Measurements from ENCODE around the gene DIP2C.

The DIP2C gene

DNA sequence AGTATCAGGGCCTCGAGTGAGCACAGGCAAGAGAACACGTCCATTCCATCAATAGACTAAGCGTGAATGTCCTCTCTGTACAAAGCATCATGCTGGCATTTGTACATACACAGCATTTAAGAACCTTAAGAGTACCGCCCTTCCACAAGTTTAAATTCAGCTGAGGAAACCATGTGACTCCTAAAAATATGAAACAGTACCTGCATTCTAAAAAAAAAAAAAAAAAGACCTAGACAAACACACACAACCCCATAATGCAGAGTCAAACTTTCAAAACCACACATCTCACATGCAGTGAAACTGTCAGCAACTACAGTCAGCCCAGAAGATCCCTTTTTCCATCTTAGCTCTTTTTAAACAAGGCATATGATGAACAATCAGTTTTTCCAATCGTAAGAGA lies 124.3 kb downstream of the DIP2C start:
- no peak for DNase-seq

DNA sequence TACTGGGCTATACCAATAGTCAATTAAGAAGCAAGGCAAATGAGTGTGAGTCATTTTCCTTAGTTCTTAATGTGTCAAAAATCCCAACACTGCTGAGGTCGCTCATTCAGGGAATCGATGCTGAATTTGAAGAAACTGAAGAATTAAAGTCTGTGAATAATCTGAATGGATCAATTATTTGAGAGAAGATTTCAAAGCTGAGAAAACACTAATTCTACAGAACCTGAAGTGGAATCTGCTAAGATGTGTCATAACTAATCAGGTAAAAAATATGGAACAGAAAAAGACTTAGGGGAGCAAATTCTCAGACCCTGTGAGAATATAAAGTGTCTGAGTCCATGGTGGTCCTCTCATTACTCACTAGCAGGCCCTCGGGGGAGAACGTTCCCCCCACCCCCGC lies 125.6 kb downstream of the DIP2C start:
- DNase-seq = no peak

DNA sequence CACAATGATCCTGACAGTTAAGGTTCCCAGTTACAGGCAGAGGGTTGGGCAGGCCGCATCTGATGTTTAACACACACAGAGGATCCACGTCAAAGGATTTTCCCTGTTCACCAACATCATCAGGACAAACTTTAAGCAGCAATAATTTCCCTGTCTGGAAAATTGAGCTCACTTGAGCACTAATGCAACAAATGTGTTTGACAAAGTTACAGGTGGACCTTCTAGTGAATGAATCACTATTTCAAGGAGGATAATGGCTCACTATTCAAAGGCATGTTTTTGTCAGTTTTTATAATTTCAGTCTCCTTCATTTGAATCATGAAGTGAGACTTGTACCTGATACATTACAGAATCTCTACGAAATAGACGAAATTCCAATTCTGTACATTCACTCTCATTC lies 127.3 kb downstream of the DIP2C start:
- no peak for DNase-seq

DNA sequence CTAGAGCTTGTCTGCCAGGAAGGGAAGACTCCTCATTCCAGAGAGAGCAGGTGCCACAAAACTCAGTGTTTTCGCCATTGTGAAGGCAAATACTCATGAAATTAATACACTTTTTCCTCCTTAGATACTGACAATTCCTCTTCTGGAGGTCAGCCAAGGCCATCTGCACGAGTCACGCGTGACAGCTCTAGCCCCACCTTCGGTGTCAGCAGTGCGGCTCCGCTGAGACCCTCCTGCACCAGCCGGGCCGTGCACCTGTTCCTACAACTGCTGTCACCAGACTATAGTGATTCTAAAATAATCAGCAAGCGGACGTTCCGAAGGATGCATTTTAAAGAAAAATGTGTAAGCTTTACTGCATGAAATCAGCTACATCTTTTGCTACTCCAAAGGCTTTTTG lies 127.7 kb downstream of the DIP2C start:
- DNase-seq = peak; percentile 7 to 60

DNA sequence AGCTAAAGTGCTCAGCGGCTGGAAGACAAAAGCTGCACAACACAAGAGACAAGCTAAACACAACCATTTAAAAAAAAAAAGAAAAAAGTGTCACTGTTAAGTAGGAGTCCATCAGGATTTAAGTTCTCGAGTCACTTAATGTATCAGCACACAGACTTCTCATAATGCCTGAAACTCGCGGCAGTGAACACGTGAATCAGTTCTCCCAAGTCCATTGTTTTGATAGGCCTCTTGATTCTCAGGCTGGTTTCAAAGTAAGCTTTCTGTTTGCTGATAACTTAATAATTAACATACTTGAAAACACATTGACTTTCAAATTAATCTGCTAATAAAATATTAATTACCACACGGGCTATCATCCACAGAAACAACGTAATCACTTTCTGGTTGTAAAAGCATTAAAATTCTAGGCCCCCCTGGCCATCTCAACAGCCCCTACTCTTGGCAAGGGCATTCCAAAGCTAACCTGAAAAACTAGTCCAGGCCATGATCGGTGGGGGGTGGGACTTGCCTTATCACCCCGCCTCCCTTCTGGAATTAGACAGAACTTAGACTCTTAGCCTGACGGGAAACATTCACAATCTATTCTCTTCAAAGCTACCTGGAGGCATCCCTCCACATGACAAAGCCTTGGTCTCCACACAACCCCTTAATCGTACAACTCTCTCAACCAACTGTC lies 129.0 kb downstream of the DIP2C start:
- DNase-seq = no peak

DNA sequence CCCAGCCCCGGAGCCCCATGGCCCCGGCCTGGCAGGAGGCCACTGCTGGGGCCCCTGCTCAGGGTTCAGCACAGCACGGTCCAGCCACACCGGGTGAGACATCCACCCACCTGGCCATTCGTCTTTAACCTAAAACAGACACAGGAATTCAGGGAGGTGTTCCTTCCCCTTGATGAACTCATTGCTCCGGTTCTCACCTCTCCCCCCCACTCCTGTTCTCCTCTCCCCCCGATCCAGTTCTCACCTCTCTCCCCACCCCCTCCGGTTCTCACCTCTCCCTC lies 129.8 kb downstream of the DIP2C start:
- DNase-seq = no peak

DNA sequence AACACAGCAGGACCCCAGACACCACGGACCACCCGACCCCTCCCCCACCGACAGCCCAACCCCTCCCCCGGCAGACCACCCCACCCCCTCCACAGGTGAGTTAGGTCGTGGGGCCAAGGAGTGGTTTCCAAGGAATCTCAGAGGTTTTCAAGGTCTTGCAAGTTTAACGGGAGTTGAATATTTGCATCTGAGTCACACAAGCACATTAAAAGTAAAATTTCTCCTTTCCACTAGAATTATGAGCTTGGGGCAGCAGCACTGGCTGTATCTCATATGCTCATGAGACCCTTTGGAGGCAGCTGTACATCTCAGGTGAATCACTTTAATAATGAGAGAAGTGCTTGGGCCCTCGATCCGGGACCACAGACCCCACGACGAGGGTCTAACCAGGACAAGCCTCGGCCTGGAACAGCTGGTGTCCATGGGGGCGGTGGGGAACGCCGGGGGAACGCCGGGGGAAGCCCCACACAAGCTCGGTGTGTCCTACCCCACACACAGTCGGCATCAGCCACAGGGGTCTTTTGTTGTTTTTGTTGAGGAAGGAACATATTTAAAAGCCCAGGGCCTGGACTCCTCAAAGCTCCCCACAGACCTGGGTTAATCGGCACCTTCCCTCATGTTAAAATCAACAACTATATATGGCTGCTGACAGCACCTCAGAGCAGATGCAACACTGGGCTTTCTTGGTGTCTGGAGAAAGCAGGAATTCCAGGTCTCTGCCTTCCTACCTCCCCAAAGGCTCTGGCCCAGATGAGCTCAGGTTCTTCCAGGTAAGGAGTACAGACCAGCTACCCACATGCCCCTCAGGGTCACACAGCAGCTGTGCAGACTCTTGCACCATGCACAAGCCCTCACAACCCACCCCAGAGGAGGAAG lies 130.3 kb downstream of the DIP2C start:
- no peak for DNase-seq

DNA sequence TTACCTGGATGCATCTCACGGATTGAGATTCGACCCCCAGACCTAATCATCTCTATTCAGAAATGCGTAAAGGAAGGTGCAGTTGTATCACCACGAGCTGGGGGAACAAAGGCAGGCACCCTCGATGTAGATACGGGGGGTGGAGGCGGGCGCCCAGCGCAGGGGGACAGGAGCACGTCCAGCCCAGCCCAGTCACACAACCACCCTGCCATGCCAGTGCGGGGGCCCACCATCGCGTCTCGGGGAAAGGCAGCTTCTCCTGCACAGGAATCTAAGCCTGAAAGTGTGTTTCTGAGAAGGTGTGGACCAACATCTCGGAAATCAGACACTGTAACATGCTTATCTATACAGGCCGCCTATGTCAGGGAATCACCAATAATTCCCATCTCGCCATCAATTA lies 131.1 kb downstream of the DIP2C start:
- no peak for DNase-seq

DNA sequence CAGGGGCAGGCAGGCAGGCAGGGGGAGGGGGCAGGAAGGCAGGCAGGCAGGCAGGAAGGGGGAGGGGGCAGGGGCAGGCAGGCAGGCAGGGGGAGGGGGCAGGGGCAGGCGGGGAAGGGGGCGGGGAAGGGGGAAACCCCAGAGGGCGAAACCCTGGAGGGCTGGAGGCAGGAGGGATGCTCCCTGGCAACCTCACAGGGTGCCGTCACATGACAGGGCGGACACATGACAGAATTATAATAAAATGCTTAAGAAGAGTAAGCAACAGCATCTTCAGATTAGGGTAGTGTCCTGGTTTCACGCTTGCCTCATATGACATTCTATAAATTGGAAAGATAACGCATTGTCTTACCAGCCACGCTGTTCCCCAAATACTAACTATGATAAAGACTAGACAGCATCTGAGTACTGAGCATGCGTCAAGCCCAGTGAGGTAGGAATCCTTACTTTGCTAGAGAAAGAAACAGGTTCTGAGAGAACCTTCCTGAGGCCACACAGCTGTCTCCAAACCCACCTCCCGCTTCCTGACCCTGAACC lies 131.6 kb downstream of the DIP2C start:
- DNase-seq = peak in 1 of 2 experiments; percentile 4

DNA sequence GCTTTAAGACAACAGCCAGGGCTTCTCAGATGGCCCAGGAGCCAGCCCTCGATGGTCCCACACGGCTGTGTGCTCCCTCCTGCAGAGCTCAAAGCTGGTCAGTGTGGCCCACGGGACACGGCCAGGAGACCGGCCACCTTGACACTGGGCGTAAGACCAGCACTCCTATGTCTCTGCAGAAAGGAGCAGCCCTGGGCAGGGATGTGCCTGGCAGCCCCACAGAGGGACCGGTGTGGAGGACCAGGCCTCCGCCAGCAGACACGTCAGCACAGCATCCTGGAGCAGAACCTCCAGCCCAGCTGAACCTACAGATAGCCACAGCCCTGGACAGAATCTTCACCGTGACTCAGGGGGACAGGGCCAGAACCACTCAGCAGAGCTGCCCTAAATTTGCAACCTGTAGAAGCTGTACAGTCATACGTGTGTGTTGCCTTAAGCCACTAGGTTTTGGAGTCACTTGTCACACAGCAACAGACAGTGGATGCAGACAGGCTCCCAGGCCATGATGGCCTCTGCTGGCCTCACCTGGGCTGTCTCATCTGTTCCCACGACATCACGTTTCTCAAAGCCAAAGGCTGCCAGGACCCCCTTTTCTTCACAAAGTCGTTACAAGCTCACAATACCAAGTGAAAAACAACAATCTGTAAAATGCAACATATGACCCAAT lies 132.4 kb downstream of the DIP2C start:
- DNase-seq = no peak

DNA sequence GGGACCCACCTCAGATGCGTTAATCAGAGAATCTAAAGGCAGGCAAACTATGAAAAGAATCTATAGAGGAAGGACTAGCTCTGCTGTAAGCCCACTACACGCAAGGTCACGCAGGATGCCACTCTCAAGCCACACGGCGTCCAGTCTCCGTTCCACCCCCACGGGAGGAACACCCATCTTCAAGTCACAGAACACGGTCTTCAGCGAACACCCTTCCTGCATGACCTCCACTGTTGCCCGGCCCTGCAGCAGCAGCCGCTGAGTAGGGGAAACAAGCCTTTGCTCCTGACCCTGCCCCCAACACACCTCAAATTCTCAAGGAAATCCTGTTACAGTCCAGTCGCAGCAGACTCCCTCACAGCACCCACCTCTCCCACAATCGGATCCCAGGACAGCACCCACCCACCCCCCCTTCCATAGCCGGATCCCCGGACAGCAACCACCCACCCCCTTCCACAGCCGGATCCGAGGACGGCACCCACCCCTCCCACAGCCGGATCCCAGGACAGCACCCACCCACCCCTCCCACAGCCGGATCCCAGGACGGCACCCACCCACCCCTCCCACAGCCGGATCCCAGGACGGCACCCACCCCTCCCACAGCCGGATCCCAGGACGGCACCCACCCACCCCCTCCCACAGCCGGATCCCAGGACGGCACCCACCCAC lies 133.7 kb downstream of the DIP2C start:
- DNase-seq = no peak

DNA sequence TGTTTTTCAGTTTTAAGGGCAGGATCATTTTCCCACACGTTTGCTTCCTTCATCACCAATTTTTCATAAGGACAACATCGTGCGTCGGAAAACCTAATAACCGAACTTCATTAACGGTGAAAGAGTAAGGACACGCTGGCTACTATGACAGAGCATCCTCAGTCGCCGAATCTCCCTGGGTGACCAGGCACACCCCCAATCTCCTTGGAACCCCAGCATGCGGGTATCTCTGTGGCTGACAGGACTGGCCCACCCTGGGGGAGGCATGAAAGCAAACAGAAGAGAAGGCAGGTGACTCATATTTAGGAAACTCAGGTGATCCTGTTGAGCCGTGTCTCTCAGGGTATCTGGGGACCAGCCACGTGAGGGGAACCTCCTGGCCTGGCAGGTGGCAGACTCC lies 134.2 kb downstream of the DIP2C start:
- no peak for DNase-seq

DNA sequence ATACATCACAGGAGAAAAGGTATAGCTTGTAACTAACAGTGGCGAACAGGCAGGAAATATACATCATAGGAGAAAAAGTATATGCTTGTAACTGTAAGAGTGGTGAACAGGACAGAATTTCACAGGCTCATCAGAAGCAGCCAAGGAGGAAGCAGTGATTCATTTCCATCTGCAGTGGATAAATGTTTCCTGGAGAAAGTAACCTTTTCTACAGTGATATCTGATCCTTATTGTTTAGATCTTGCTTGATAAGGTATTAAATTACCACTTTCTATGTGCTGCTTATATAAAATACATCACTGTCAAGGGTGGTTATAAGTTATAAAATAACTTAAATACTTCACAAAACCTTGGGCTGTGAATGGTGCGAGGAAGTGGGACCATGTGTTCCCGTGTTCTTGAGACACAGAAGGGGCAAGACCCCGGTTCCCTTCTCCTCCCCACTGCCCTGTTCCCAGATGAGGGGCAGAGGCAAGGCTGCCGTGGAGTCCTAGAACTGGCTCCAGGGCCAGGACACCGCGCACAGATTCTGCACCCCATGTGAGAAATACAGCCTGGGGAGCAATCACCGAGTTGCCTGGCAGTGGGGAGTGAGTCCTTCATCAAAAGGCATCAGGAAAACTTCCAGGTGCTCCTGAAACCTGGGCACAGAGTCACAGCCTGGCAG lies 135.2 kb downstream of the DIP2C start:
- DNase-seq = no peak

DNA sequence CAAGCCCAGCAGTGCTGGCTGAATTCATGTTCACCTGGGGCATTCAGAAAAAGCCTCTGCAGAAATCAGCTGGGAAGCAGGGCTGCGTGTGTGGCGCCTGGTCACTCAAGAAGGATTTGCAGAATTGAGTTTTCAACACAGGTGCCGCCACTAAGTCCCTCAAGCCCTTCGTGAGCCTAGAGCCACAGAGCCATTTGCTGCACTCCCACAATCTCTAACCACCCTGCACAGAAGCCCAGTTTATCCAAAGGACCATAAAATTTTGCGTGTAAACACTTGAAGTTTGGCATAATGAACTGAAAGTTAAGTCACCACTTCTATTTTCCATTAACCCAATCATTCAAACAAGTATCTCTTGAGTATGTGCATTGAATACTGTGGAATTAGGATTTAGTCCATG lies 136.2 kb downstream of the DIP2C start:
- peak in 1 of 2 experiments; percentile 22 for DNase-seq

DNA sequence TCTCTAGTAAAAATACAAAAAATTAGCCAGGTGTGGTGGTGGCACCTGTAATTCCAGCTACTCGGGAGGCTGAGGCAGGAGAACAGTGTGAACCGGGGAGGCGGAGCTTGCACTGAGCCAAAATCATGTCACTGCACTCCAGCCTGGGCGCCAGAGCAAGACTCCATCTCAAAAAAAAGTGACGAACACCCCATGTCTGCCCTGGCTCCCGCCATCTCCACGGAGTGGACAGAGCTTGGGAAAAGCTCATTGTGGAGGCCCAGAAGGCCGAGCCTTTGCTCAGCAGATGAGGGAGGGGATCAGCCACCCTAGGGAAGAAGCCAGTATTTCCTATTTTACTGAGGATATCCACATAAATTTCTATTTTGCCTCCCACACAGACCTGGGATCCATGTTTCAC lies 136.8 kb downstream of the DIP2C start:
- no peak for DNase-seq

DNA sequence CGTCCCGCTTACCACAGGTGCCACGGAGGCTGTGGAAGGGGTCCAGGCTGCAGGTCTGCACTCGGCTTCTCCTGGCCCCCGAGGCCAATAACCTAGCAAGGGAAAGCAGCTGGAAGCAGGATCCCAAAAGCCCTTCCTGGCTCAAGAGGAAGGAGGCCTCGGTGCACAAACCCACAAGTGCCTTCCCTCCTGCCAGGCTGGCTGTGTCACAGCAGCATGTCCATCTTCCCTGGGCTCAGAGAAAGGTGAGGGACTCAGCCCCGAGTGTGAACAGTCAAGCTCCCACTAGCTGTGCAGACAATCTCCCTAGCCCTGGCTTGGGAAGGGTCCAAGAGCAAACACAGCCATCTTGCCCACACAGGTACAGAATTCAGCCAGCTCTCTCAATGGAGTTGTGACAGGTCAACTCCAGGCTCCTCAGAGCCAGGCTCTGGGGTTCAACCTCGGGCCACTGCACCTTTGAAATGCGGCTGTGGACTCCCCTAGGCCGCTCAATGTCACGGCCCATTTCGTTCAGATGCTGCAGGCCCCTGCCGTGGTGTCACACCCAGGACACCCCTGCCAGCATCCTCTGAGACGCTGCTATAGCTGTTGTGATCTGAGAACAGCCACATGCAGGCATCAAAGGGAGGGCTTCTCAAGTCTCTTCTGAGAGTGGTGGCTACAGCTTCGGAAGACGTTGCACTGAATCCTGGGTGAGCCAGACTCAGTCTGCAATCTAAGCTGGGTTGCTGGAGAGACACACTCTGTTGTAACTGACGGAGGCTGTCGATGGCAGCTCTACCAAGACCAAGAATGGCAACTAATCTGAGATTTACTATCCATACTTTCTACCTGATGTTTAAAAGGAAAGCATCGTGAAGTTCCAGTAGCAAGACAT lies 137.9 kb downstream of the DIP2C start:
- DNase-seq = no peak

DNA sequence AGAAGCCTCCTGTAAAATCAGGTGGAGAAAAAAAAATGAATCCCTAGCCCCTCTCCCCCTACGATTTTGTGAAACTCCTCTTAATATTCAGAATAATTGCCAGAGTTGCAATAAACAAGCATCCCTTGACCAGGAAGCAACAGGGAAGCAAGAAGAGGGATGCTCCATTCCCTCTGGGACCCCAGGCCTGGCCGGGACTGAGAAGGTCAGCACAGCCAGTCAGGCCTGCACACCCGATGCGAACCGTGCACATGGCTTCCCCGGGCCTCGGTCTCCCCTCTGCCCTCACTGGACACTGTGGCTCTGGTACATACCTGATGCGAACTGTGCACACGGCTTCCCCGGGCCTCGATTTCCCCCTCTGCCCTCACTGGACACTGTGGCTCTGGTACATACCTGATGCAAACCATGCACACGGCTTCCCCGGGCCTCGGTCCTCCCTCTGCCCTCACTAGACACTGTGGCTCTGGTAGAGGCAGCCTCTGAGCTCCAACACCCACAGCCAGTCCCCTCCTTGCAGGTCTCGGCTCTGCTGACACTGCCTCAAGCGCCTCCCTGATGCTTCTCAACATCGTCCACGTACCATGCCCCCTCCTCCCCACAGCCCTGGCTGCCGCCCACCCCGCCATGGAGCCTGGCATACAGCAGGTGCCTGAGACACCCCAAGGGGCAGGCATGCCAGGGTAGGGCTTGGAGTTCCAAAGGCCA lies 138.6 kb downstream of the DIP2C start:
- DNase-seq = no peak

DNA sequence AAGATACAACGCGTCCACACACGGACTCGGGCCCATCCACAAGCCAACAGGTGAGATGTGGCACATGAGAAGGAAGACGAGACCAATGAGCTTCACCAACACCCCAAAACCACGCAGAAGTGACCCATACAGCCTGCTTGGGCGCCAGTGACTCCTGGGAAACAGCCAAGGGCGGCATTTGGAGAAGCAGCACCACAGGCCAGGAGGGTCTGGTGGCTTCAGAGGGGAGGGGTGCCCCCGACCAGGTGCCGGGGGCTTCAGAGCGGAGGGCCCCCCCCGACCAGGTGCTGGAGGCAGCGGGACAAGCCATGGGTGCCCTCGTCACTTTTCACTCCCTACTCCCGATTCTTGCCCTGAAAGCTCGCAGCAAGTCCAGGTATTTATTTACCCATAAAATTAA lies 140.1 kb downstream of the DIP2C start:
- no peak for DNase-seq

DNA sequence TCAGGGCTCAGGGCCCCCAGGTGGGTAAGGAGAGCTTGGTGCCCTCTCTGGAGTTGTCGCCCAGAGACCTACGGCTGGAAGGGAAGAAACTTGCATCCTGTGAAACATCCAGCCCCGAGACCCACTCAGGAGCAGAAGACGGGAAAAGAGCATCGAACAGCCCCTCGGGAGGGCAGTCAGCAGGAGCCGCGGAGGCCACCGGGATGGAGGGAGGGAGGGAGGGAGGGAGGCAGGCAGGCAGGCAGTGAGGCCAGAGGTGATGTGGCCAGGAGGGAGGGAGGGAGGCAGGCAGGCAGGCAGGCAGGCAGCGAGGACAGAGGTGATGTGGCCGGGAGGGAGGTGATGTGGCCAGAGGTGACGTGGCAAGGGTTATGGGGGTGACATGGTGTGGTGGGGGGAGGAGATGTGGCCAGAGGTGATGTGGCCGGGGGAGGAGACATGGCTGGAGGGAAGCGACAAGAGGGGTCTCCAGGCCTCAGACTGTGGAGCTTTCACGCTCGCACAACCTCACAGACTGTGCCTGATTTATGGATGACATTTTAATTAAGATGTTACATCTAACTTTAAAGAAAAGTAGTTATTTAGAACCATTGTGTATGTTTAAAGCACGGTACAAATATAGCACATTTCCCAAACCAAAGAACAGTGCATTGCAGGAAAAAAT lies 141.1 kb downstream of the DIP2C start:
- DNase-seq = no peak

DNA sequence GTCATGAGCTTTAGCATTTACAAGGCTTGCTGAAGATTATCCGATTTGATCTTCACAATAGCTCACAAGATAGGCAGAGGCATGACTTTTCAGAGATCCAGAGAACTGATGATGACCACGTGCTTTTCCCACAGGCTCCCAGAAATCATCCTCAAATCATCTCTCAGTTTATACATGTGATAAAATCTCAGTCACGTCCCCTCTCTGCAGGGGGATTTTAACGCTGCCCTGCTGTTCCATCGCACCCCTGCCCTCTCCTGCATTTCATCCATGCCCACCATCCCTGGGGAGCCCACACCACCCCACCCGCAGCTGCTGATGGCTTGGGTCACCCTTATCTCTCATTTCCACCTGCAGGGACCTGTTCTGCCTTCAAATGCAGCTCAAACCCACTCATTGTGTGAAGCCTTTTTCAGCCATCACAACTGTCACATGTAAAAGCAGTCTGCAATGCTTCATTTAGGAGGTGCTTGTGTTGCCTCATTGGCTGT lies 141.8 kb downstream of the DIP2C start:
- no peak for DNase-seq
